ENCODE measurements around the gene ZNF648.

The ZNF648 gene

DNA sequence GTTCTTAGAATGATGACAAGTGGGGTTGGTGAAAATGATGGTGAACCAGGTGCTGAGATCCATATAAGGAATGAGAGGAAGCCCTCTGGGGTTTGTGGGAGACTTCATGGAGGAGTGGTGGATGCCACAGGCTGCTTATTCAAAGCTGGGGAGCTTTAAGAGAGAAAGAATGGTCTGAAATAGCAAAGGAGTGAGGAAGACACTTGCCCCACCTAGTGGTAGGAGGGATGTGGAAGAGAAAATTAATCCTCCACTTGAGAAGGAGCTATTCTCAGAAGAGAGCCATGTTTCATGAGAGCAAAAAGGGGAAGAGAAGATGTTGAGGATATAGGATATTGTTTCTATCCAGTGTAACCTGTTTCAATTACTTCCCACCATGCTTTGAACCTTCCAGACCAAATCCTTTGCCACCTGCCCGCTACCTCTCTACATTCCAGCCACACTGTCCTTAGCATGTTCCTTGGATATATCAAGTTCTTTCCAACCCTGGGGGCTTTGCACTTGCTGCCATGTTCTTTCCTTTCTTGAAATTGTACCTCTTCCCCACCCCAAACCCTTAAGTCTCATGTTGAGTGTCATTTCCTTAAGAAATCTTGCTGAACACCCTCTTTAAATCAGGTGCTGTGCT lies 19.6 kb upstream of the ZNF648 start:
- TF ChIP-seq, protein P1, sequence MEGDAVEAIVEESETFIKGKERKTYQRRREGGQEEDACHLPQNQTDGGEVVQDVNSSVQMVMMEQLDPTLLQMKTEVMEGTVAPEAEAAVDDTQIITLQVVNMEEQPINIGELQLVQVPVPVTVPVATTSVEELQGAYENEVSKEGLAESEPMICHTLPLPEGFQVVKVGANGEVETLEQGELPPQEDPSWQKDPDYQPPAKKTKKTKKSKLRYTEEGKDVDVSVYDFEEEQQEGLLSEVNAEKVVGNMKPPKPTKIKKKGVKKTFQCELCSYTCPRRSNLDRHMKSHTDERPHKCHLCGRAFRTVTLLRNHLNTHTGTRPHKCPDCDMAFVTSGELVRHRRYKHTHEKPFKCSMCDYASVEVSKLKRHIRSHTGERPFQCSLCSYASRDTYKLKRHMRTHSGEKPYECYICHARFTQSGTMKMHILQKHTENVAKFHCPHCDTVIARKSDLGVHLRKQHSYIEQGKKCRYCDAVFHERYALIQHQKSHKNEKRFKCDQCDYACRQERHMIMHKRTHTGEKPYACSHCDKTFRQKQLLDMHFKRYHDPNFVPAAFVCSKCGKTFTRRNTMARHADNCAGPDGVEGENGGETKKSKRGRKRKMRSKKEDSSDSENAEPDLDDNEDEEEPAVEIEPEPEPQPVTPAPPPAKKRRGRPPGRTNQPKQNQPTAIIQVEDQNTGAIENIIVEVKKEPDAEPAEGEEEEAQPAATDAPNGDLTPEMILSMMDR (IDR thresholded peaks at IDR 0.05; ENCODE audit: insufficient read depth, missing control alignments): peak; percentile 57
- peak; percentile 70 for FAIRE-seq
- peak; percentile 59 for DNase-seq (ENCODE audit: insufficient read length, low spot score)

DNA sequence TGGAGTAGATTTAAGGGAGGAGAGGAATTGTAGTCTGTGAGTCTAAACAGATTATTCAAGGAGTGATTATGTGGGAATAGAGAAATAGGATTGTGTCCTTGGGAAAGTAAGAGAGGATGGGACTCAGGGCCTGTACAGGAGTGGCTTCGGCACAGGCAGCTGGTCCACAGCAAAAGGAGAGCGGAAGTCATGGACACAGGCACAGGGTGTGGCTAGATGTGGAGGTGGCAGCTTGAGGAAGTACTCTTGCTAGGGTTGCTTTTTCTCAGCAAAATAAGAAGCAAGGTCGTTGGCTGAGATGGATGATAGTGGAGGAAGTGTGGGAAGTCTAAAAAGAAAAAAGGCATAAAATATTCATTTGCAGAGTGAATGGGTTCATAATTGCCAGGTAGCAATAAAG lies 18.5 kb upstream of the ZNF648 start:
- FAIRE-seq: no peak

DNA sequence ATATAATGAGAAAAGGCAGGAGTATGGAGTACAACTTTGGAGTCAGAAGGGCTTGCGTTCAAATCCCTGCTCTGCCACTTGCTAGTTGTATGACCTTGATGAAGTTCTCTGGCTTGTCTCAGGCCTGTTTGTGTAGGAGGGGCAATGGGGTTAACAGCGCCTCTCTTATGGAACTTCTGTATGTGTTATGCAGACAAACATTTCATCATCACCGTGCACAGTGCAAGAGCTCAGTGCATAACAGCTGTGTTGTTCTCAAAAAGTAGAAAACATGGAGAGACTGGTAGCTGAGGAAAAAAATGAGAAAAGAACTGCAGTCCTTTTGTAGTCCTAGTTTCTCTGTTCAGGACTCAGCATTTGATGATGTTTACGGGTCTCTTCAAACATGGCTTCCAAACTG lies 10.4 kb upstream of the ZNF648 start:
- TF ChIP-seq, protein P1 (IDR thresholded peaks at IDR 0.05; ENCODE audit: insufficient read depth, missing control alignments): no peak
- no peak for FAIRE-seq
- DNase-seq (ENCODE audit: insufficient read length, low spot score): no peak

More for the DNA sequence above, 18.5 kb upstream of the ZNF648 start:
- no peak for DNase-seq (ENCODE audit: insufficient read length, low spot score)
- TF ChIP-seq, protein P1 (IDR thresholded peaks at IDR 0.05; ENCODE audit: insufficient read depth, missing control alignments): no peak

DNA sequence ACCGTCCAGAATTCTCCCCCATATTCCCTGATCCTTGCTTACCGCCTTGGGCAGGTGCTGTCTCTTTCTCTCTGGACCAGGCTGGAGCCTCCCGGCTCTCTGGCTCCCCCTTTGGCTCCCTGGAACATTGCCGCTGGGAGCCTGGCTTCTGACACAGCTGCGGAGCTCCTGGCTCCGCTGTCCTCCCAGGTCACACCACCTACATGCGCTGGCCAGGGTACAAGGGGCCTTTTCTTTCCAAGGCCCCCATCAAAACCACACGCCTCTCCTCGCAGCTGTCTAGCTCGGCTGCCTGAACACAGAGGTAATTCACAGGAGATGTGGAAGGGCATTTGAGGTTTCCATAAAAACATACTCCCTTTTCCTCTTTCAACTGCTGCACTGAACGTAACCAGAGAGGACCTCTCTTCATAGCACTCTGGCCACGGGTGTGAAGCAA lies 7.5 kb upstream of the ZNF648 start:
- TF ChIP-seq, protein P1 (IDR thresholded peaks at IDR 0.05; ENCODE audit: insufficient read depth, missing control alignments): peak; percentile 92
- DNase-seq (ENCODE audit: insufficient read length, low spot score) (peak; percentile 79), FAIRE-seq (no peak)

DNA sequence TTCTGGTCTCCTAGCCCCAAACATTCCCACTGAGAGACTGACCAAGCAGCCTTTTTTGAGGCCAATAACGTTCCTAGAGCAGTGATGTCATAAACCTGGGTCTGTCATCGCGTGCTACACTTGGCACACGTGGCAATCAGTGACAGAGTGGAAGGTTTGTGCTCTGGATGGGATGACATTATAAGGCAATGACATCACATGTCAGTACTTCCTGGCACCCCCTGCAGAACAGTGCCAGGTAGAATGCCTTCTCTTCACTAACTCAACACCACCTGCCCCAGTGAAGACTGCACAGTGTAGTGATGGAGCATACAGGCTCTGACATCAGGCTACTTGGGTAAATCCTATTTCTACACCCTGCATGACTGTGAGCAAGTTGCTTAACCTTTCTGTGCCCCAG lies 5.4 kb upstream of the ZNF648 start:
- FAIRE-seq (no peak), DNase-seq (ENCODE audit: insufficient read length, low spot score) (no peak)
- TF ChIP-seq, protein P1 (IDR thresholded peaks at IDR 0.05; ENCODE audit: insufficient read depth, missing control alignments): no peak

DNA sequence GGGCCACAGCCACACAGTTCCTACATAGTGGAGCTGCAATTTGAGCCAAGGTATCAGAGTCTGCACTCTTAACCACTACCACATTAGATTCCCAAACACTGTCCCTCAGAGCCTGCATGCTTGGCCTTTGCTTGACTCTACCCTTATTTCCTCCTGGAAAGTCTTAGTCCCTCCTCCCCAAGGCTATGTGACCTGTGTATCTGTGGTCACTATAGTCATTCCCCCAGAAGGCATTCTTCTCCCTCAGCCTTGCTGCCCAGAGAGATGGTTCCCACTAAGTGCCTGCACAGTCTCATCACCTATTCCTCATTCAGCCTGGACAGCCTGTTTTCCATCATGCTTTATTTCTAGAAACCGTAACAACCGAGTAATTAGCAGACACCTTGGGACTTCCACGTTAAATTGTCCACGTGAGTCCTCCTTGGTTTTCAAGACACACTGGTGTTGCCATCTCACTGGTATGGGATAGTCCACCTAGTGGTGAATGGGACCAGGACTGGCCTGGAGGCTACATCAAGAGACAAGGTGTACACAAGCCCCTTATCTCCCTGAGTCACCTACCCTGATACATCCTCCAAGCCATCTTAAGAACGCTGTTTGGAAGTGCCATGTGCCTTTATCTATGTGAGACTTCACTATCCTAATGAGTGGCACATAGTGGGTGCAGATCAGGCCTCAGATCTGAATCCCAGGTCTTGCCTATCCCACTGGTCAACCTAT lies 3.8 kb upstream of the ZNF648 start:
- TF ChIP-seq, protein P1 (IDR thresholded peaks at IDR 0.05; ENCODE audit: insufficient read depth, missing control alignments): no peak
- FAIRE-seq: no peak
- no peak for DNase-seq (ENCODE audit: insufficient read length, low spot score)

DNA sequence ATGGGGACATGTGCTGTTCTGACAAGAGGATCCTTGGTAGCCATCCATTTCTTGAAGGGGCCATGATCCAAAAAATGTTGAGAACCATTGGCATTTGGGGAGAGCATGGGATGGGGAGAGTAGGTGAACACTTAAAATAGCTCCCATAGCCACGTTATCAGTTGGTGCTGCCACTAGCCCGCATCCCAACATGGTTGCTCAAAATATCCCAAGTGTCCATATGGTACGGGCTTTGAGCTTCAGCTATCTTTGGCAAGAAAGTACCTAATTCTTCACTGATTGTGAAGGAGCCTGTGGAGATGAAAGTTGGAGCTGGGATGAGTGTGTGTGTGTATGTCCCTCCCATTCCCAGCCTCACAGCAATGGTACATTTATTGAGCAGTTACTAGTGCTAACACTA lies 3.1 kb upstream of the ZNF648 start:
- no peak for FAIRE-seq
- DNase-seq (ENCODE audit: insufficient read length, low spot score): no peak
- TF ChIP-seq, protein P1 (IDR thresholded peaks at IDR 0.05; ENCODE audit: insufficient read depth, missing control alignments): no peak
